Suprapubic skin (tissue), 4 donors: ENCODE data around the gene PLAGL2. TPM values are rescaled to one million over a fixed set of nuclear protein-coding genes. Genes with fewer than 3 reads are reported as not detected.

ENCODE experiments used
- DNase-seq, 2 donors: peaks; one replicate each; pipeline ENCODE4 v3.0.0-alpha.2; 2019; ENCODE audit warnings: low spot score in 2 of 2
- H3K27ac ChIP-seq: fragments of 200-600 bp; sonication (generic); one replicate; pipeline ENCODE4 v1.5.1; 2019
- H3K27me3 ChIP-seq: fragments of 200-600 bp; sonication (generic); one replicate; pipeline ENCODE4 v1.5.1; 2019
- H3K36me3 ChIP-seq: fragments of 200-600 bp; sonication (generic); one replicate; pipeline ENCODE4 v1.5.1; 2019
- H3K4me1 ChIP-seq: fragments of 200-600 bp; sonication (generic); one replicate; pipeline ENCODE4 v1.5.1; 2019
- H3K4me3 ChIP-seq: fragments of 200-600 bp; sonication (generic); one replicate; pipeline ENCODE4 v1.5.1; 2019; ENCODE audit warnings: mild to moderate bottlenecking
- H3K9me3 ChIP-seq: fragments of 200-600 bp; sonication (generic); one replicate; pipeline ENCODE4 v1.5.1; 2019
- EP300 ChIP-seq: sonication (generic); formaldehyde crosslinking; IDR thresholded peaks from one replicate; pipeline ENCODE4 v1.6.1; 2017; ENCODE audit warnings: antibody characterized with exemption
- POLR2A ChIP-seq, 2 donors: fragments of 450-650 bp; IDR thresholded peaks; one replicate each; pipeline ENCODE4 v1.6.1; 2017; ENCODE audit warnings: antibody characterized with exemption in 2 of 2, mild to moderate bottlenecking in 2 of 2, moderate library complexity in 2 of 2
- POLR2AphosphoS5 ChIP-seq, 3 donors: sonication (generic); formaldehyde crosslinking; IDR thresholded peaks; one replicate each; pipeline ENCODE4 v1.6.1; 2017; ENCODE audit warnings: antibody characterized with exemption in 3 of 3
- WGBS: methylation state at CpG from one replicate; pipeline ENCODE4 v1.1.5; 2018; 5-methylcytosine and 5-hydroxymethylcytosine counted together
- total RNA-seq, 4 donors: library from RNA; depleted of rRNA; stranded (reverse); fragments of >200 nt; gene quantifications; one replicate each; pipeline ENCODE4 v1.1.0, GENCODE V29; 2016
- TF ChIP-seq, protein P1 (sequence below), 2 donors: fragments of 200-600 bp in 1 of 2; fragments of 450-650 bp in 1 of 2; sonication (generic) in 1 of 2; IDR thresholded peaks; one replicate each; pipeline ENCODE4 v1.5.1; 2016 to 2019; ENCODE audit warnings: antibody characterized with exemption in 2 of 2, mild to moderate bottlenecking in 1 of 2, moderate library complexity in 1 of 2

Gene PLAGL2
- total RNA-seq, 4 donors from 2014 or later = 13.0 to 28.8 (median 20.4) TPM

DNA sequence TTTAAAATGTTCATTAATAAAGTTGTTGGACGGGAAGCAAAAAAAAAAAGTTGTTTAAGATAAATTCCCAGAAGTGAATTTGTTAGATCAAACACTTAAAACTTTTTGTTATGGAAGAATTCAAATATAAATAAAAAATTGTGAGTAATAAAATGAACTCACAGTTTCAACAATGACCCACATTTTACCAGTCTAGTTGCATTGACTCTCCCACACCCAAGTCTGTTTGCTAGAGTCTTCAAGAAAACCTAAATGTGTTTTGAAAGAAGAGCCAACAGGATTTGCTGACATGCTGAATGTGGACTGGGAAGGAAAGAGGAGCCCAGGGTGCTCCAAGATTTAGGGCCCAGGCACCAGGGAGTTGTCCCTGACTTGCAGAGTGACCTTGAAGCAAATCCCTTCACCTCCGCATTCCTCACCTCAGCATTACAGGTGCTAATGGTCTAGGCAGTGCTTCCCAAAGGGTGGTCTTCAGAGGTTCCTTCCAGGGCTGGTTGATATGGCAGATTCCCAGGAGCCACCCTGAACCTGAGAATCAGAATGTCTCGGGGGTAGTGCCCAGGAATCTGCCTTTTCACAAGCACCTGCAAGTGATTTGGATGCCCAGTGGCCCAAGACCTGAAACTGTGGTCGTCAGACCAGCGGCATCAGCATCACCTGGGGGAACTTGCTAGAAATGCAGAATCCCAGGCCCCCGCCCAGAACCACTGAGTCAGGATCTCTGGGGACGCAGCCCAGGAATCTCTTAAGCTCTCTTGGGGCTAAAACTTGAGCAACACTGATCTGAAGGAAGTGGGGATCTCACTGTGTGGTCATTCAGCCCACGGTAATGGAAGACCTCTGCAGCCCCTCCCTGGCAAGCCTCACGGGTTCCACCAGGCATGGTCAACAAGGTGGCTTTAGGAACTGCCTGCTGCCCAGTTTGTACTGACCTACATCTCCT, 31.2 kb upstream of the PLAGL2 start:
- WGBS = 74% methylated on average over 4 of the region's 9 CpGs

DNA sequence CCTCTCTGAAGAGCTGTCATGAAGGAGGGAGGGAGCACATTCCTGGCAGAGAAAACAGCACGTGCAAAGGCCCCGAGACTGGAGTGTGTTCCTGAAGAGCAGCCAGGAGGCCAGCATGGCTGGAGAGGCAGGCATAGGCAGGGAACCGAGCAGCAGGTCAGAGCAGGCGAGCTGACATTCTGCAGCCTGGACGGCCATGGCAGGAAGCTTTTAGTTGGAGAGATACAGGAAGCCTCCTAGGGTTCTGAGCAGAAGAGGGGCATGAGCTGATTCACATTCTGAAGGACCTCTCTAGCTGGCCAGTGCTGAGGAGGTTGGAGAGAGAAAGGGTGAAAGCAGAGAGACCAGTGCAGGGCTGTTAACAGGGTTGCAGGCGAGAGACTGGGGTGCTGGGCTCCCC, 29.9 kb upstream of the PLAGL2 start:
- no peak overlapping the region for H3K4me3 ChIP-seq
- no peaks in the 10 kb centered on the region for H3K9me3 ChIP-seq
- peaks cover 38% of the 10 kb centered on the region for H3K36me3 ChIP-seq
- H3K27ac ChIP-seq = no peak overlapping the region
- no peaks in the 10 kb centered on the region for H3K4me1 ChIP-seq
- no peak for DNase-seq
- TF ChIP-seq EP300 (no peak), POLR2A (IDR thresholded peaks at IDR 0.05) (no peak)
- TF ChIP-seq, protein P1, sequence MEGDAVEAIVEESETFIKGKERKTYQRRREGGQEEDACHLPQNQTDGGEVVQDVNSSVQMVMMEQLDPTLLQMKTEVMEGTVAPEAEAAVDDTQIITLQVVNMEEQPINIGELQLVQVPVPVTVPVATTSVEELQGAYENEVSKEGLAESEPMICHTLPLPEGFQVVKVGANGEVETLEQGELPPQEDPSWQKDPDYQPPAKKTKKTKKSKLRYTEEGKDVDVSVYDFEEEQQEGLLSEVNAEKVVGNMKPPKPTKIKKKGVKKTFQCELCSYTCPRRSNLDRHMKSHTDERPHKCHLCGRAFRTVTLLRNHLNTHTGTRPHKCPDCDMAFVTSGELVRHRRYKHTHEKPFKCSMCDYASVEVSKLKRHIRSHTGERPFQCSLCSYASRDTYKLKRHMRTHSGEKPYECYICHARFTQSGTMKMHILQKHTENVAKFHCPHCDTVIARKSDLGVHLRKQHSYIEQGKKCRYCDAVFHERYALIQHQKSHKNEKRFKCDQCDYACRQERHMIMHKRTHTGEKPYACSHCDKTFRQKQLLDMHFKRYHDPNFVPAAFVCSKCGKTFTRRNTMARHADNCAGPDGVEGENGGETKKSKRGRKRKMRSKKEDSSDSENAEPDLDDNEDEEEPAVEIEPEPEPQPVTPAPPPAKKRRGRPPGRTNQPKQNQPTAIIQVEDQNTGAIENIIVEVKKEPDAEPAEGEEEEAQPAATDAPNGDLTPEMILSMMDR (IDR thresholded peaks at IDR 0.05) = no peak
- H3K27me3 ChIP-seq = no peaks in the 10 kb centered on the region
- 82% methylated on average over 6 of the region's 6 CpGs for WGBS

More for the DNA sequence above, 31.2 kb upstream of the PLAGL2 start:
- no peaks in the 10 kb centered on the region for H3K9me3 ChIP-seq
- H3K4me1 ChIP-seq = no peaks in the 10 kb centered on the region
- peaks cover 24% of the 10 kb centered on the region for H3K36me3 ChIP-seq
- no peaks in the 10 kb centered on the region for H3K27me3 ChIP-seq
- no peak overlapping the region for H3K4me3 ChIP-seq
- no peak for DNase-seq
- no peak overlapping the region for H3K27ac ChIP-seq
- TF ChIP-seq, protein P1 (IDR thresholded peaks at IDR 0.05) = no peak
- TF ChIP-seq POLR2A (IDR thresholded peaks at IDR 0.05) (no peak), EP300 (no peak), POLR2AphosphoS5 (IDR thresholded peaks at IDR 0.05) (no peak)

DNA sequence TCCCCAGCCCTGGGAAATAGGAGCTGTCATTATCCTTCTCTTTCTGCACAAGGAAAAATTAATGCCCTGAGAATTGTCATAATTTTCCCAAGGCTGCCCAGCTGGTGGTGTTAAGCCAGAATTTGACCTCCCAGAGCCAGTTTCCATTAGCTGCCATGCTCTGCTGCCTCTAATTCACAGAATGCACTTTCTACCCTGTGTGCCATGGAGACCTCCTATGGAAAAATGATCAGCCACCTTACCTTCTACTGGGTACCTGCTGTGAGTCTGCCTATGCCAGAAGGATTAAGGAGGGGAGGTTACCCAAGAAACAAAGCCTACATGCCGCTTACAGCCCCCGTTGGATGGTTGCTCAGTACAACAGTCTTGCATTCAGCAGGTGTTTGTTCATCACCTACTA, 29.3 kb upstream of the PLAGL2 start:
- peaks cover 44% of the 10 kb centered on the region for H3K36me3 ChIP-seq
- 97% methylated on average over 2 of the region's 2 CpGs for WGBS
- no peak for TF ChIP-seq POLR2A (IDR thresholded peaks at IDR 0.05)
- TF ChIP-seq, protein P1 (IDR thresholded peaks at IDR 0.05) = no peak
- no peak for TF ChIP-seq EP300
- no peak for TF ChIP-seq POLR2AphosphoS5 (IDR thresholded peaks at IDR 0.05)

DNA sequence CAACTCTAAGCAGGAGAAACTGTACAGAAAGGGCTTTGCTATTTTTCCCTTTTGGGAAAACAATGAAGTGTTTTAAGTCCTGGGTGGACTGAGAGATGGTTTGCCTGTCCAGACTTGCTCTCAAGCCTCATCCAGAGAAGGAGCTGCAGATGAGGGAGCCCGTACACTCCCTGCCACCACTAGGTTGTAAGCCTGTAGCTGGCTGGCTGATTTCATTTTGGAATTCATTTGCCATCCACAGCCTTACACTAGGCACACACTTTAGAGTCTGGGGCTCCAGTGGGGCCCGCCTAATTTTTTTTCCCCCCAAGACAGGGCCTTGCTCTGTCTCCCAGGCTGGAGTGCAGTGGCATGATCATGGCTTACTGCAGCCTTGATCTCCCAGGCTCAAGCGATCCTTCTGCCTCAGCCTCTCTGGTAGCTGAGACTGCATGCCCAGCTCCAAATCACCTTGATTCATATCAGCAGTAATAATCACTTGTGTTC, 28.5 kb upstream of the PLAGL2 start:
- 80% methylated on average over 3 of the region's 3 CpGs for WGBS
- Histone ChIP-seq H3K4me3 (no peak overlapping the region), H3K36me3 (peaks cover 51% of the 10 kb centered on the region), H3K4me1 (no peaks in the 10 kb centered on the region), H3K27ac (no peak overlapping the region), H3K27me3 (no peaks in the 10 kb centered on the region), H3K9me3 (no peaks in the 10 kb centered on the region)
- TF ChIP-seq POLR2AphosphoS5 (IDR thresholded peaks at IDR 0.05) (no peak), EP300 (no peak)
- TF ChIP-seq, protein P1 (IDR thresholded peaks at IDR 0.05) = no peak
- DNase-seq = no peak

More for the DNA sequence above, 29.3 kb upstream of the PLAGL2 start:
- Histone ChIP-seq H3K4me1 (no peaks in the 10 kb centered on the region), H3K27me3 (no peaks in the 10 kb centered on the region), H3K4me3 (no peak overlapping the region), H3K27ac (no peak overlapping the region), H3K9me3 (no peaks in the 10 kb centered on the region)
- DNase-seq = no peak

DNA sequence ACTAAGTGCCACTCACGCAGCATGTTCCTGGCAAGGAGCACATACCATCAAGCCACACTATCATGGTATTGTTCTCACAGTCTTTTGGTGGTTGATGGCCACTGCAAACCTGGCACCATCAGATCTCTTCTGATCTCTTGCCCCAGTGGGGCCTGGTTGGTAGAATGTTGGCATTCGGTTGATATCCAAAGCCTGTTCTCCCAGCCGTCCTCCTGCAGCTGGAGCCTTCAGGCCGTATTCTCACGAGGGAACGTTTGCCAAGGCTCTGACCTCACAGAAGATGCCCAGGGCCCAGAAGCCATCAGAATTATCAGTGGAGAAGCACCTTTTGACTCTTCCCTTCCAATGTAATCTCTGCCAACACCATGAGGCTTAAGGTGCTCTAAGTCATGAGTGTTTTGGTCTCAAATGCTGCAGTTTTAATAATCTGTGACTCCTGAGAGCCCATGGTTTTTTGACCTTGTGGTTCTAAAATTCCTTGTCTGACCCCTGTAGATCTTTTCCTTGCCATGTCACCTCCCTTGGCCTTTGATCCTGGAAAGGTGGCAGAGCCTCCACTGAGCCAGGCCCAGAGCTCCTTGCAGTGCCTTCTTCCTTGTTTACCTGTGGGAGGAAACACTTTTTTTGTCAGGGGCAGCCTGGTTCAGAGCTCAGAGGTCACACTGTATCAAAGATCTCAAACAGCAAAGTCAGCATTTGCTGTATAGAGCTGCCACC, 27.9 kb upstream of the PLAGL2 start:
- Histone ChIP-seq H3K36me3 (peaks cover 57% of the 10 kb centered on the region), H3K27me3 (no peaks in the 10 kb centered on the region), H3K4me1 (no peaks in the 10 kb centered on the region), H3K9me3 (no peaks in the 10 kb centered on the region), H3K4me3 (no peak overlapping the region), H3K27ac (no peak overlapping the region)
- no peak for TF ChIP-seq POLR2A (IDR thresholded peaks at IDR 0.05)
- TF ChIP-seq POLR2AphosphoS5 (IDR thresholded peaks at IDR 0.05) = no peak
- TF ChIP-seq, protein P1 (IDR thresholded peaks at IDR 0.05) = no peak
- no peak for TF ChIP-seq EP300
- no peak for DNase-seq
- WGBS = 57% methylated on average over 6 of the region's 6 CpGs
